Measurements from ENCODE around the gene ATP5ME. TPM values are rescaled to one million over a fixed set of nuclear protein-coding genes. Genes with fewer than 3 reads are reported as not detected.

Gene ATP5ME
- total and polyA plus RNA-seq, 4 donors: 31.4 to 621 (median 169) TPM

- WGBS: 91% methylated on average over 10 of the region's 10 CpGs
- no peak overlapping the region for H3K27ac ChIP-seq (ENCODE audit: low read depth in 1 of 2, low read length in 2 of 2)
- TF ChIP-seq, protein P1, sequence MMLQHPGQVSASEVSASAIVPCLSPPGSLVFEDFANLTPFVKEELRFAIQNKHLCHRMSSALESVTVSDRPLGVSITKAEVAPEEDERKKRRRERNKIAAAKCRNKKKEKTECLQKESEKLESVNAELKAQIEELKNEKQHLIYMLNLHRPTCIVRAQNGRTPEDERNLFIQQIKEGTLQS (IDR thresholded peaks at IDR 0.05): no peak
- no peak for TF ChIP-seq YY1 (IDR thresholded peaks at IDR 0.05)
- TF ChIP-seq FOXA1 (IDR thresholded peaks at IDR 0.05): no peak
- TF ChIP-seq RAD21 (IDR thresholded peaks at IDR 0.05): no peak
- no peak for TF ChIP-seq TAF1 (conservative IDR thresholded peaks at IDR 0.05)
- TF ChIP-seq, protein P2, sequence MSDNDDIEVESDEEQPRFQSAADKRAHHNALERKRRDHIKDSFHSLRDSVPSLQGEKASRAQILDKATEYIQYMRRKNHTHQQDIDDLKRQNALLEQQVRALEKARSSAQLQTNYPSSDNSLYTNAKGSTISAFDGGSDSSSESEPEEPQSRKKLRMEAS (IDR thresholded peaks at IDR 0.05): no peak
- no peak for TF ChIP-seq ZBTB33 (IDR thresholded peaks at IDR 0.05)
- TF ChIP-seq CTCF (IDR thresholded peaks at IDR 0.05; ENCODE audit: low read depth, low read length, missing input control): no peak
- H3K27me3 ChIP-seq (ENCODE audit: control insufficient read depth in 4 of 4, insufficient read depth in 4 of 4, low read length in 3 of 4): no peaks in the 10 kb centered on the region
- no peaks in the 10 kb centered on the region for H3K36me3 ChIP-seq (ENCODE audit: control insufficient read depth in 4 of 4, insufficient read depth in 3 of 4, low read depth in 1 of 4, low read length in 3 of 4)
- no peak overlapping the region for H3K4me3 ChIP-seq (ENCODE audit: low read depth in 1 of 3, low read length in 3 of 3)
- DNase-seq (ENCODE audit: low spot score): no peak
- no peaks in the 10 kb centered on the region for H3K4me1 ChIP-seq (ENCODE audit: control insufficient read depth in 4 of 4, insufficient read depth in 4 of 4, low read length in 3 of 4)
- H3K9ac ChIP-seq (ENCODE audit: low read depth in 1 of 2, low read length in 2 of 2): no peak overlapping the region
- no peaks in the 10 kb centered on the region for H3K9me3 ChIP-seq (ENCODE audit: control insufficient read depth in 4 of 4, low read length in 3 of 4)
Observed at GRCh38 chr4:660401-660800, 13.7 kb downstream of the ATP5ME start.

GRCh38 chr4:659851-660250, 14.2 kb downstream of the ATP5ME start:
- H3K9ac ChIP-seq (ENCODE audit: low read depth in 1 of 2, low read length in 2 of 2): no peak overlapping the region
- 92% methylated on average over 8 of the region's 8 CpGs for WGBS
- H3K4me1 ChIP-seq (ENCODE audit: control insufficient read depth in 4 of 4, insufficient read depth in 4 of 4, low read length in 3 of 4): no peaks in the 10 kb centered on the region
- no peaks in the 10 kb centered on the region for H3K36me3 ChIP-seq (ENCODE audit: control insufficient read depth in 4 of 4, insufficient read depth in 3 of 4, low read depth in 1 of 4, low read length in 3 of 4)
- no peak overlapping the region for H3K4me3 ChIP-seq (ENCODE audit: low read depth in 1 of 3, low read length in 3 of 3)
- H3K27me3 ChIP-seq (ENCODE audit: control insufficient read depth in 4 of 4, insufficient read depth in 4 of 4, low read length in 3 of 4): no peaks in the 10 kb centered on the region
- no peak for DNase-seq (ENCODE audit: low spot score)
- no peaks in the 10 kb centered on the region for H3K9me3 ChIP-seq (ENCODE audit: control insufficient read depth in 4 of 4, low read length in 3 of 4)
- H3K27ac ChIP-seq (ENCODE audit: low read depth in 1 of 2, low read length in 2 of 2): no peak overlapping the region
- TF ChIP-seq HNF4A (conservative IDR thresholded peaks at IDR 0.05) (no peak), NR2F2 (IDR thresholded peaks at IDR 0.05) (no peak), HNF4G (IDR thresholded peaks at IDR 0.05) (no peak), TAF1 (conservative IDR thresholded peaks at IDR 0.05) (no peak)
- TF ChIP-seq, protein P1 (IDR thresholded peaks at IDR 0.05): no peak
- TF ChIP-seq, protein P3, sequence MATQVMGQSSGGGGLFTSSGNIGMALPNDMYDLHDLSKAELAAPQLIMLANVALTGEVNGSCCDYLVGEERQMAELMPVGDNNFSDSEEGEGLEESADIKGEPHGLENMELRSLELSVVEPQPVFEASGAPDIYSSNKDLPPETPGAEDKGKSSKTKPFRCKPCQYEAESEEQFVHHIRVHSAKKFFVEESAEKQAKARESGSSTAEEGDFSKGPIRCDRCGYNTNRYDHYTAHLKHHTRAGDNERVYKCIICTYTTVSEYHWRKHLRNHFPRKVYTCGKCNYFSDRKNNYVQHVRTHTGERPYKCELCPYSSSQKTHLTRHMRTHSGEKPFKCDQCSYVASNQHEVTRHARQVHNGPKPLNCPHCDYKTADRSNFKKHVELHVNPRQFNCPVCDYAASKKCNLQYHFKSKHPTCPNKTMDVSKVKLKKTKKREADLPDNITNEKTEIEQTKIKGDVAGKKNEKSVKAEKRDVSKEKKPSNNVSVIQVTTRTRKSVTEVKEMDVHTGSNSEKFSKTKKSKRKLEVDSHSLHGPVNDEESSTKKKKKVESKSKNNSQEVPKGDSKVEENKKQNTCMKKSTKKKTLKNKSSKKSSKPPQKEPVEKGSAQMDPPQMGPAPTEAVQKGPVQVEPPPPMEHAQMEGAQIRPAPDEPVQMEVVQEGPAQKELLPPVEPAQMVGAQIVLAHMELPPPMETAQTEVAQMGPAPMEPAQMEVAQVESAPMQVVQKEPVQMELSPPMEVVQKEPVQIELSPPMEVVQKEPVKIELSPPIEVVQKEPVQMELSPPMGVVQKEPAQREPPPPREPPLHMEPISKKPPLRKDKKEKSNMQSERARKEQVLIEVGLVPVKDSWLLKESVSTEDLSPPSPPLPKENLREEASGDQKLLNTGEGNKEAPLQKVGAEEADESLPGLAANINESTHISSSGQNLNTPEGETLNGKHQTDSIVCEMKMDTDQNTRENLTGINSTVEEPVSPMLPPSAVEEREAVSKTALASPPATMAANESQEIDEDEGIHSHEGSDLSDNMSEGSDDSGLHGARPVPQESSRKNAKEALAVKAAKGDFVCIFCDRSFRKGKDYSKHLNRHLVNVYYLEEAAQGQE (IDR thresholded peaks at IDR 0.05): no peak

All from liver (tissue), 9 donors.